Endothelial cell of umbilical vein (primary cell): ENCODE measurements around the gene SST. TPM values are rescaled to one million over a fixed set of nuclear protein-coding genes. Genes with fewer than 3 reads are reported as not detected.

Experiments used
- BruUV-seq: library from RNA; stranded (reverse); fragments of 400-500 nt; replicated peaks from 2 replicates; lab custom pipeline; 2021; lab: Mats Ljungman, UMichigan
- CTCF ChIA-PET: fragments of 300-600, 350-600 bp; sonication (Branson Sonifier 250); formaldehyde crosslinking; loops from one replicate; lab custom pipeline; 2021; ENCODE audit warnings: antibody characterized with exemption, inconsistent platforms; lab: Charles Lee
- POLR2A ChIA-PET: fragments of 300-600, 350-600 bp; sonication (Branson Sonifier 250); formaldehyde crosslinking; loops from one replicate; lab custom pipeline; 2021; ENCODE audit warnings: antibody characterized with exemption, inconsistent platforms; lab: Charles Lee
- DNase-seq: peaks from one replicate; pipeline ENCODE4 v3.0.0-alpha.2; 2011; ENCODE audit warnings: low read depth, low spot score
- FAIRE-seq: peaks from 2 replicates; lab custom pipeline; 2011; peaks lifted over from hg19 to GRCh38; lab: Jason Lieb, UNC
- H2AFZ ChIP-seq: 2 replicates; pipeline ENCODE4 v1.6.0; 2012; ENCODE audit warnings: low read depth, low read length, control low read depth, inconsistent platforms
- H3K27ac ChIP-seq: 2 replicates; pipeline ENCODE4 v1.5.1; 2011; ENCODE audit warnings: low read depth, mild to moderate bottlenecking, control low read depth, low read length, moderate library complexity; ENCODE audit not compliant: insufficient read depth
- H3K27me3 ChIP-seq, 2 experiments: 2 replicates each; pipeline versions ENCODE4 v1.6.0 to v1.6.1; 2011; ENCODE audit warnings: low read length in 2 of 2, mixed read lengths in 1 of 2; ENCODE audit not compliant: control insufficient read depth in 2 of 2, insufficient read depth in 2 of 2
- H3K36me3 ChIP-seq, 2 experiments: 2 replicates in 1 of 2; 3 replicates in 1 of 2; pipeline ENCODE4 v1.5.1; 2011; ENCODE audit warnings: low read length in 2 of 2, mild to moderate bottlenecking in 1 of 2, moderate library complexity in 1 of 2; ENCODE audit not compliant: control insufficient read depth in 2 of 2, insufficient read depth in 2 of 2; ENCODE audit errors: extremely low read depth in 1 of 2
- H3K4me1 ChIP-seq: 3 replicates; pipeline ENCODE4 v1.5.1; 2011; ENCODE audit warnings: mild to moderate bottlenecking, low read length; ENCODE audit not compliant: control insufficient read depth, insufficient read depth; ENCODE audit errors: extremely low read depth
- H3K4me2 ChIP-seq: 2 replicates; pipeline ENCODE4 v1.6.1; 2011; ENCODE audit warnings: low read length, control low read depth, mixed read lengths; ENCODE audit not compliant: insufficient read depth
- H3K4me3 ChIP-seq, 3 experiments: fragments of 200-600 bp in 1 of 3; sonication (generic), shearing (Covaris generic) in 1 of 3; replicated peaks in 1 of 3; 2 replicates each; pipeline ENCODE4 v1.5.1; 2011 to 2016; ENCODE audit warnings: control low read depth in 3 of 3, low read length in 3 of 3, mild to moderate bottlenecking in 2 of 3, inconsistent platforms in 1 of 3, low read depth in 1 of 3, moderate library complexity in 1 of 3; ENCODE audit not compliant: insufficient read depth in 1 of 3
- H3K79me2 ChIP-seq: 2 replicates; pipeline ENCODE4 v1.6.0; 2012; ENCODE audit warnings: low read length, inconsistent platforms; ENCODE audit not compliant: control insufficient read depth, insufficient read depth
- H3K9ac ChIP-seq: replicated peaks from 2 replicates; pipeline ENCODE3; 2011; ENCODE audit warnings: low read length, control low read depth; ENCODE audit not compliant: insufficient read depth; ENCODE audit errors: extremely low read depth
- H3K9me1 ChIP-seq: replicated peaks from 3 replicates; pipeline ENCODE4 v1.6.0; 2011; ENCODE audit warnings: mild to moderate bottlenecking, low read length; ENCODE audit not compliant: control insufficient read depth, insufficient read depth; ENCODE audit errors: extremely low read depth
- H3K9me3 ChIP-seq: replicated peaks from 2 replicates; pipeline ENCODE4 v1.5.1; 2012; ENCODE audit warnings: low read length, inconsistent platforms; ENCODE audit not compliant: control insufficient read depth, insufficient read depth
- H4K20me1 ChIP-seq: replicated peaks from 2 replicates; pipeline ENCODE3; 2011; ENCODE audit warnings: mild to moderate bottlenecking, low read length; ENCODE audit not compliant: control insufficient read depth, insufficient read depth; ENCODE audit errors: extremely low read depth
- EZH2 ChIP-seq: IDR thresholded peaks from 2 replicates; pipeline ENCODE4 v1.6.1; 2012; ENCODE audit warnings: borderline replicate concordance, low read depth, mild to moderate bottlenecking, moderate library complexity, low read length, inconsistent platforms; ENCODE audit not compliant: severe bottlenecking
- FOS ChIP-seq: IDR thresholded peaks from 2 replicates; pipeline ENCODE4 v1.6.1; 2011; ENCODE audit warnings: mild to moderate bottlenecking, low read length, moderate library complexity, borderline replicate concordance; ENCODE audit not compliant: insufficient read depth
- GATA2 ChIP-seq: IDR thresholded peaks from 2 replicates; pipeline ENCODE4 v1.7.0; 2011; ENCODE audit warnings: low read depth, mild to moderate bottlenecking, moderate library complexity, mixed read lengths, low read length; ENCODE audit not compliant: insufficient read length, insufficient read depth
- JUN ChIP-seq: IDR thresholded peaks from 2 replicates; pipeline ENCODE4 v1.6.1; 2011; ENCODE audit warnings: borderline replicate concordance, low read depth; ENCODE audit not compliant: insufficient read length, insufficient read depth
- MAX ChIP-seq: IDR thresholded peaks from 2 replicates; pipeline ENCODE4 v1.6.1; 2011; ENCODE audit not compliant: insufficient read depth, insufficient read length
- MYC ChIP-seq: IDR thresholded peaks from one replicate; pipeline ENCODE4 v1.6.1; 2011; ENCODE audit warnings: mild to moderate bottlenecking, low read depth, low read length
- POLR2A ChIP-seq: IDR thresholded peaks from 2 replicates; pipeline ENCODE4 v1.6.1; 2012; ENCODE audit warnings: low read depth, mild to moderate bottlenecking, control low read depth, low read length
- POLR2AphosphoS5 ChIP-seq: IDR thresholded peaks from 2 replicates; pipeline ENCODE4 v1.6.1; 2012; ENCODE audit warnings: low read depth, mild to moderate bottlenecking, control low read depth, low read length, moderate library complexity; ENCODE audit not compliant: insufficient read depth
- dilution Hi-C: fragments of 300-500 bp; cut with MboI; formaldehyde crosslinking; loops from one replicate; pipeline ENCODE4 v1.15.0; 2019; ENCODE audit warnings: low sequenced_read_pairs; ENCODE audit not compliant: extremely low pct_ligation_motif_present
- intact Hi-C: fragments of 100-400 bp; cut with micrococcal nuclease; formaldehyde crosslinking; loops from one replicate; pipeline ENCODE4 v1.10.0; 2022
- polyA plus RNA-seq, 4 experiments: library from polyadenylated mRNA; depleted of rRNA in 3 of 4; stranded (reverse) in 3 of 4; unstranded in 1 of 4; fragments of >200 nt; gene quantifications; 2 replicates each; pipeline versions ENCODE4 v1.2.1 to v1.2.3, GENCODE V29; 2011 to 2012; ENCODE audit warnings: missing spikeins in 1 of 4
- total RNA-seq: library from RNA; stranded (reverse); gene quantifications from 2 replicates; pipeline ENCODE4 v1.2.3, GENCODE V29; 2021
- TF ChIP-seq, protein P1 (sequence below), 2 donors: IDR thresholded peaks; 1 replicate in 1 of 2; 2 replicates in 1 of 2; pipeline ENCODE4 v1.5.1; 2011; ENCODE audit warnings: low read length in 2 of 2, mild to moderate bottlenecking in 2 of 2, moderate library complexity in 2 of 2, control low read depth in 1 of 2, inconsistent platforms in 1 of 2, low read depth in 1 of 2; ENCODE audit not compliant: insufficient read depth in 1 of 2; ENCODE audit errors: extremely low read depth in 1 of 2

Gene SST
- total and polyA plus RNA-seq, 2 donors (not counting 3 experiments of a cell fraction or from before 2014, with no cell fraction given), result not detected

DNA sequence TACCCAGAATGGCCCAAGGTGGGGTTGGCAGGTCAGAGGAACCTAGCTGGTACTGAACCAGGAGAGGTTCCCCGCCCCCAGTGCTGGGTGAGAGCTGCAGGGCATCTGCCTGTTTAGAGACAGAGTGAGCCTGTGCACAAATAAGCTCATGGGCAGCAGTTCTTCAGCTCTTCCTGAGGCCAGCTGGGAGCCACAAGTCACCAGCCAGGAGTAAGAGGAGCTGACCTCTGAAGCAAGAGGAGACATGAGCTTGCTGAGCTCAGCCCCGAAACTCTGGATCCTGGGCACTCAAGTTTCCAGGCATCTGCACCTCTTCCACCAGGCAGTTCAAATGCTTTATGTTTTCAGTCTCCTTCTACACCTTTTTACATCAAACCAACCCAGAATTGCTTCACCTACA, 30.1 kb upstream of the SST start:
- dilution Hi-C loops (no loop called here), intact Hi-C loops (no loop called here)
- H3K9me1 ChIP-seq, result no peaks in the 10 kb centered on the region
- no peaks in the 10 kb centered on the region for H3K4me1 ChIP-seq
- DNase-seq (no peak), FAIRE-seq (no peak)
- no peaks in the 10 kb centered on the region for H3K36me3 ChIP-seq
- no peaks in the 10 kb centered on the region for H3K79me2 ChIP-seq
- H3K4me2 ChIP-seq, result no peak overlapping the region
- POLR2A ChIA-PET, result no interaction called here
- H4K20me1 ChIP-seq, result no peaks in the 10 kb centered on the region
- H3K27me3 ChIP-seq, result no peaks in the 10 kb centered on the region
- TF ChIP-seq POLR2AphosphoS5 (no peak), MYC (no peak), EZH2 (no peak), JUN (no peak), POLR2A (no peak), GATA2 (no peak), MAX (no peak), FOS (no peak)
- TF ChIP-seq, protein P1, sequence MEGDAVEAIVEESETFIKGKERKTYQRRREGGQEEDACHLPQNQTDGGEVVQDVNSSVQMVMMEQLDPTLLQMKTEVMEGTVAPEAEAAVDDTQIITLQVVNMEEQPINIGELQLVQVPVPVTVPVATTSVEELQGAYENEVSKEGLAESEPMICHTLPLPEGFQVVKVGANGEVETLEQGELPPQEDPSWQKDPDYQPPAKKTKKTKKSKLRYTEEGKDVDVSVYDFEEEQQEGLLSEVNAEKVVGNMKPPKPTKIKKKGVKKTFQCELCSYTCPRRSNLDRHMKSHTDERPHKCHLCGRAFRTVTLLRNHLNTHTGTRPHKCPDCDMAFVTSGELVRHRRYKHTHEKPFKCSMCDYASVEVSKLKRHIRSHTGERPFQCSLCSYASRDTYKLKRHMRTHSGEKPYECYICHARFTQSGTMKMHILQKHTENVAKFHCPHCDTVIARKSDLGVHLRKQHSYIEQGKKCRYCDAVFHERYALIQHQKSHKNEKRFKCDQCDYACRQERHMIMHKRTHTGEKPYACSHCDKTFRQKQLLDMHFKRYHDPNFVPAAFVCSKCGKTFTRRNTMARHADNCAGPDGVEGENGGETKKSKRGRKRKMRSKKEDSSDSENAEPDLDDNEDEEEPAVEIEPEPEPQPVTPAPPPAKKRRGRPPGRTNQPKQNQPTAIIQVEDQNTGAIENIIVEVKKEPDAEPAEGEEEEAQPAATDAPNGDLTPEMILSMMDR (IDR thresholded peaks at IDR 0.05; ENCODE audit: extremely low read depth in 1 of 2, insufficient read depth in 1 of 2, low read depth in 1 of 2, low read length in 2 of 2), result no peak
- no peak overlapping the region for H2AFZ ChIP-seq
- H3K9ac ChIP-seq, result no peak overlapping the region
- H3K27ac ChIP-seq, result no peak overlapping the region
- H3K4me3 ChIP-seq, result no peak overlapping the region
- BruUV-seq, result no TSS peak
- no peaks in the 10 kb centered on the region for H3K9me3 ChIP-seq
- CTCF ChIA-PET, result interaction anchor here (1.0 to 3.7 kb wide), 4 partner anchors 14 to 480 kb away, joined by 3 to 22 read pairs (median 5); no protein-coding TSS in a partner anchor
